ENCODE data around the gene CACNA1A. TPM values are rescaled to one million over a fixed set of nuclear protein-coding genes. Genes with fewer than 3 reads are reported as not detected.

Gene CACNA1A
- polyA plus RNA-seq, 3 donors: 0.08 to 0.09 TPM; not detected in 1

DNA sequence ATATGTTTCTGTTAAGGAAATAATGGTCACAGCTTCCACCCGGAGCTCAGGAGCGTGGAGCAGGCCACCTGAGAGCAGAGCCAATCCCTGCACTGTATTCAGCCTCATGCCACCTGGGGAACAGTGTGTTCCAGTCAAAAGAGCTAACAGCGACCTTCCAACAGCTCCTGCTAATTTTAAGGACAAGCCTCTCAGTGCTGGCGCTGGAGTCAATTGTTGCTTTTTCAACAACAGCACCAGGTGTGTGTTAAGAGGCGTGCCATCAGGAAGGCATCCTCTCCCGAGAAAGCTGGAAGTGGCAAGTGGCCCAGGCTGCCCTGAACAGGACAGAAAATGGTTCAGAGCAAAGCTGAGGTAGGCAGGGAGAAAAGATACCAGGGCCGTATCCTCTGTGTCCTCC lies 102.0 kb downstream of the CACNA1A start:
- TF ChIP-seq, protein P1, sequence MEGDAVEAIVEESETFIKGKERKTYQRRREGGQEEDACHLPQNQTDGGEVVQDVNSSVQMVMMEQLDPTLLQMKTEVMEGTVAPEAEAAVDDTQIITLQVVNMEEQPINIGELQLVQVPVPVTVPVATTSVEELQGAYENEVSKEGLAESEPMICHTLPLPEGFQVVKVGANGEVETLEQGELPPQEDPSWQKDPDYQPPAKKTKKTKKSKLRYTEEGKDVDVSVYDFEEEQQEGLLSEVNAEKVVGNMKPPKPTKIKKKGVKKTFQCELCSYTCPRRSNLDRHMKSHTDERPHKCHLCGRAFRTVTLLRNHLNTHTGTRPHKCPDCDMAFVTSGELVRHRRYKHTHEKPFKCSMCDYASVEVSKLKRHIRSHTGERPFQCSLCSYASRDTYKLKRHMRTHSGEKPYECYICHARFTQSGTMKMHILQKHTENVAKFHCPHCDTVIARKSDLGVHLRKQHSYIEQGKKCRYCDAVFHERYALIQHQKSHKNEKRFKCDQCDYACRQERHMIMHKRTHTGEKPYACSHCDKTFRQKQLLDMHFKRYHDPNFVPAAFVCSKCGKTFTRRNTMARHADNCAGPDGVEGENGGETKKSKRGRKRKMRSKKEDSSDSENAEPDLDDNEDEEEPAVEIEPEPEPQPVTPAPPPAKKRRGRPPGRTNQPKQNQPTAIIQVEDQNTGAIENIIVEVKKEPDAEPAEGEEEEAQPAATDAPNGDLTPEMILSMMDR (IDR thresholded peaks at IDR 0.05): no peak
- WGBS (ENCODE audit: insufficient coverage): 81% methylated on average over 6 of the region's 7 CpGs

DNA sequence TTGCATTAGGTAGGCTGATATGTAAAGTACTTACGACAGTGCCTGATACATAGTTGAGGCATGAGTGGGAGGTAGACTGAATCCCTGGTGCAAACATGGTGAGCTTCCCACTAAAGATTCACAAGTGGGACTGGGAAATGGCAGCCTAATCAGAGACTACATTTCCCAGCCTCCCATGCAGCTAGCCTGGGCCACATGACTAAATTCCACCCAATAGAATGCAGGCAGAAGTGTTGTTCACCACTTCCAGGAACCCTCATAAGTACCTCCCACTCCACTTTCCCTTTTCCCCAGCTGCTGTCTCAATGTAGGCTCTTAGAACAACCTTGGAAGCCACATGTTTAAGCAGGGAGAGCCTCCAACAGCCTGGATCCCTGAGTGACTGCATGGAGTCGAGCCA lies 104.9 kb downstream of the CACNA1A start:
- no CpG with 5 or more reads among the region's 2 CpGs for WGBS (ENCODE audit: insufficient coverage)
- H3K4me1 Mint-ChIP-seq: peaks cover 18% of the 10 kb centered on the region
- Histone ChIP-seq H2AFZ (ENCODE audit: insufficient read depth, low read depth, low read length, poor library complexity, severe bottlenecking) (no peak overlapping the region), H3K4me1 (ENCODE audit: control insufficient read depth in 1 of 2, insufficient read depth in 2 of 2, low read length in 2 of 2) (peaks cover 11 to 14% of the 10 kb centered on the region in 2 donors), H3K27me3 (ENCODE audit: control insufficient read depth in 2 of 2, insufficient read depth in 2 of 2, low read length in 2 of 2) (no peaks in the 10 kb centered on the region), H3K9me3 (replicated peaks in 1 of 2; ENCODE audit: control insufficient read depth in 1 of 2, insufficient read depth in 1 of 2, low read length in 2 of 2) (peaks cover 16 to 17% of the 10 kb centered on the region in 2 donors), H3K4me3 (replicated peaks in 1 of 3; ENCODE audit: low read depth in 2 of 3, low read length in 3 of 3) (no peak overlapping the region), H3K36me3 (replicated peaks in 1 of 2; ENCODE audit: control insufficient read depth in 1 of 2, insufficient read depth in 2 of 2, low read length in 2 of 2) (no peaks in the 10 kb centered on the region), H3K4me2 (replicated peaks; ENCODE audit: extremely low read depth, low read length, poor library complexity, severe bottlenecking) (no peak overlapping the region), H3K27ac (ENCODE audit: low read depth in 1 of 2, low read length in 2 of 2) (no peak overlapping the region), H3K79me2 (ENCODE audit: insufficient read depth, low read length) (no peaks in the 10 kb centered on the region), H3K9ac (ENCODE audit: insufficient read depth, low read length, poor library complexity, severe bottlenecking) (no peak overlapping the region), H4K20me1 (ENCODE audit: insufficient read depth, low read length) (no peaks in the 10 kb centered on the region)
- TF ChIP-seq, protein P1 (IDR thresholded peaks at IDR 0.05): no peak
- intact Hi-C loops (cut with micrococcal nuclease): no loop called here
- H3K9me3 Mint-ChIP-seq: peaks cover 11 to 27% (median 20%) of the 10 kb centered on the region in 7 donors
- no peaks in the 10 kb centered on the region for H3K36me3 Mint-ChIP-seq
- H3K27ac Mint-ChIP-seq: no peak overlapping the region
- no peak for DNase-seq
- no peak overlapping the region for H3K4me3 Mint-ChIP-seq
- peaks cover 0 to 6% (median 4%) of the 10 kb centered on the region in 3 donors for H3K27me3 Mint-ChIP-seq (ENCODE audit: low read depth in 3 of 3)

More for the DNA sequence above, 102.0 kb downstream of the CACNA1A start:
- Histone ChIP-seq H3K79me2 (ENCODE audit: insufficient read depth, low read length) (no peaks in the 10 kb centered on the region), H3K27me3 (ENCODE audit: control insufficient read depth in 2 of 2, insufficient read depth in 2 of 2, low read length in 2 of 2) (no peaks in the 10 kb centered on the region), H3K9me3 (replicated peaks in 1 of 2; ENCODE audit: control insufficient read depth in 1 of 2, insufficient read depth in 1 of 2, low read length in 2 of 2) (peaks cover 12 to 16% of the 10 kb centered on the region in 2 donors), H3K4me3 (replicated peaks in 1 of 3; ENCODE audit: low read depth in 2 of 3, low read length in 3 of 3) (no peak overlapping the region), H3K4me1 (ENCODE audit: control insufficient read depth in 1 of 2, insufficient read depth in 2 of 2, low read length in 2 of 2) (peaks cover 2 to 4% of the 10 kb centered on the region in 2 donors), H2AFZ (ENCODE audit: insufficient read depth, low read depth, low read length, poor library complexity, severe bottlenecking) (no peak overlapping the region), H3K27ac (ENCODE audit: low read depth in 1 of 2, low read length in 2 of 2) (no peak overlapping the region), H3K9ac (ENCODE audit: insufficient read depth, low read length, poor library complexity, severe bottlenecking) (no peak overlapping the region), H3K36me3 (replicated peaks in 1 of 2; ENCODE audit: control insufficient read depth in 1 of 2, insufficient read depth in 2 of 2, low read length in 2 of 2) (no peaks in the 10 kb centered on the region), H3K4me2 (replicated peaks; ENCODE audit: extremely low read depth, low read length, poor library complexity, severe bottlenecking) (no peak overlapping the region), H4K20me1 (ENCODE audit: insufficient read depth, low read length) (no peaks in the 10 kb centered on the region)
- Mint-ChIP-seq H3K27me3 (ENCODE audit: low read depth in 3 of 3) (peaks cover 2 to 6% (median 6%) of the 10 kb centered on the region in 3 donors), H3K4me3 (no peak overlapping the region), H3K36me3 (no peaks in the 10 kb centered on the region), H3K4me1 (peaks cover 4% of the 10 kb centered on the region), H3K9me3 (peaks cover 9 to 20% (median 16%) of the 10 kb centered on the region in 7 donors), H3K27ac (no peak overlapping the region)
- DNase-seq: no peak
- intact Hi-C loops (cut with micrococcal nuclease): no loop called here

All from CD14-positive monocyte (primary cell).